GM21526 (cell line): ENCODE measurements around the gene TAF6L.
"Not testable (repeated sequence)": the region's sequence is repeated elsewhere in the genome, so short reads cannot be mapped to it uniquely, and the experiment has no call there.

Experiments
- ATAC-seq: cut with Tn5 transposase; IDR thresholded peaks from one replicate; pipeline ENCODE4 v1.9.1; 2021; ENCODE audit warnings: moderate library complexity; ENCODE audit not compliant: unreplicated experiment, low FRiP score

Gene TAF6L

DNA sequence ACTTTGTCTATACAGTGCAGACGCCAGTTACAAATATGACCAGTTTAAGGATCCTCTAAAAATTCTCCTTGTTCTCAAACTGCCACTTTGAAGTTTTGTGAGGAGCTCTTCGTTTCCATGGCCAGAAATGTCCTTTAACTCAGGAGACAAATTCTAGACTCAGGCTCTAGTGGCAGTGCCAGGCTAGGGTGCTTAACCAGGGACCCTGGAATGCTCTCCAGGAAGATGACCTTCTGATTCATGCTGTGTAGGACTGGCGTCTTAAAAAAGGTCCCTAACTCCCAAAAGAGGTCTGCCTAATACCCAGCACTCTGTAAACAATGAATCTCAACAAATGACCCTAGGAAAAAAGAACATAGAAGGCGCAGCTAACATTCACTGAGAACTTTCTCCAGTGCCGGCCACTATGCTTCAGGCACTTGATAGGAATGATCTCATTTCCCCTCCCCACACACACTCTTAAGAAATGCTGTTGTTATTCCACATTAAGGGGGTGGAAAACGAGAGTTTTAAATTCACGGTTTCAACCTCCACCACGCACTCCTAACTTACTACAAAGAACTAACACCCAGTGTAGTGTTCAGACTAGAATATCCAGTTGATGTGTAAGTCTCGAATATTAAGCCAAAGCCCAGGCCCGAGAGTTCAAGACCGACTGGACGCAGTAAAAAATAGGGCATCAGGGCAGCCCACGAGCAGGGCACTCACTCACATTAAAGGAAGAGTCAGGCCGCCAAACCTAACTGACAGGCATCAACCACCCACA, 33.3 kb downstream of the TAF6L start:
- ATAC-seq = no peak

- peak; percentile 74 for ATAC-seq
Measured at GRCh38 chr11:62805076-62805892, 34.1 kb downstream of the TAF6L start, which contains the start of gene NXF1. Gene NXF1, minus strand, starts transcription at chr11:62805440. Its CDS starts 84 bp downstream, at chr11:62805356.

GRCh38 chr11:62805961-62806441, 34.8 kb downstream of the TAF6L start:
- no peak for ATAC-seq

DNA sequence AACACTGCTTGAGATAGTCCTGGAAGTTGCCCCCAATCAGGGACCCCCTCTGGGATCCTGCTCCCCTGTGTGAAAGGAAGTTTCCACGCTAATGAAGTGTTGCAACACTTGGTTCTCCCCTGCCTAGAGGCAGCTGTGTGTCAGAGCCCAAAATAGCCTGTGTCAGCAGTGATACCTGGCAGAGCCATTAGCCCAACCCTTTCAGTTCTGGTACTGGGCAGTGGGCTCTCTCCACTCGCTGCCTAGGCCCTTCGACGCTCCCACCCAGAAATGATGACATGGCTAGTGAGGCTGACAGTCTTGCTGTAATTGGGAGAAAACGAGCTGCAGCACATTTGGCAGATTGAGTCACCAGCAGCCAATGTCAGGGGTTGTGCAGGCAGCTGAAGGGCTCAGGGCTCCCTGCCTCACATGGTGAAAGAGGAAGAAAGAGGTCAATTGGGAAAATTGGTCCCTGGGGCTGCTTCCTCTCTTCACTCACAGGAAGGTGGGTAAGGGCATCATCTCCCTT, 35.5 kb downstream of the TAF6L start:
- ATAC-seq = no peak

DNA sequence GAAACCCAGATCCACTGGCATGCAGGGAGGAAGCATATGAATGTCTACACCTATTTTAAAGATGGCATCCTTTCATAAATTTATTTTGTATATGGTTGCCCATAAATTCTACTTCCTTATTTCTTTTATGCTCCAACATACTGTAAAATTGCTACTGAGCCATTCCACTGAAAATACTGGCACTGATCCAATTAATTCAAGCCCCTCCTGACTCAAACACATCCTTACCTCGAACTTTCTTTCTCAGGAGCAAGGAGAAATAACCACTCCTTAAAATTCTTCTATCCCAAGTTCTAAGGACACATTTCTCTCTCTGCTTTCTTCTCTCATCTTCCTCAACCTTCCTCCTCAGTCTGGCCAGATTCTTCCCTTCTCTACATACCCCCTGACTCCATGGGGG, 39.6 kb downstream of the TAF6L start:
- no peak for ATAC-seq

GRCh38 chr11:62811659-62812058, 40.5 kb downstream of the TAF6L start:
- ATAC-seq = no peak

DNA sequence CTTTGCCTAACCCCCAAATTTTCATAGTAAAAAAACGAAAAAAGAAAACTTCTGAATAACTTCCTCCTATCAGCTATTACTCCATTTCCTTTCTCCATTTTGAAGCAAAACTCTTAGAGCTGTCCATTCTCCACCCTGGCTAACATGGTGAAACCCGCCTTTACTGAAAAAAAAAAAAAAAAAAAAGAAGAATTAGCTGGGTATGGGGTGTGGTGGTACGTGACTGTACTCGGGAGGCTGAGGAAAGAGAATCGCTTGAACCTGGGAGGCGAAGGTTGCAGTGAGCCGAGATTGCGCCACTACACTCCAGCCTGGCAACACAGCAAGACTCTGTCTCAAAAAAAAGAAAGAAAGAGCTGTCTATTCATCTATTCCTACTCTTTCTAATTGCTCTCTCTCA, 45.4 kb downstream of the TAF6L start:
- ATAC-seq = no peak

- no peak for ATAC-seq
Measured at GRCh38 chr11:62817129-62817528, 45.9 kb downstream of the TAF6L start.

GRCh38 chr11:62823677-62824076, 52.5 kb downstream of the TAF6L start:
- no peak for ATAC-seq

GRCh38 chr11:62828130-62828529, 56.9 kb downstream of the TAF6L start:
- not testable (repeated sequence) for ATAC-seq

- no peak for ATAC-seq
Measured at GRCh38 chr11:62830904-62831519, 59.8 kb downstream of the TAF6L start.

DNA sequence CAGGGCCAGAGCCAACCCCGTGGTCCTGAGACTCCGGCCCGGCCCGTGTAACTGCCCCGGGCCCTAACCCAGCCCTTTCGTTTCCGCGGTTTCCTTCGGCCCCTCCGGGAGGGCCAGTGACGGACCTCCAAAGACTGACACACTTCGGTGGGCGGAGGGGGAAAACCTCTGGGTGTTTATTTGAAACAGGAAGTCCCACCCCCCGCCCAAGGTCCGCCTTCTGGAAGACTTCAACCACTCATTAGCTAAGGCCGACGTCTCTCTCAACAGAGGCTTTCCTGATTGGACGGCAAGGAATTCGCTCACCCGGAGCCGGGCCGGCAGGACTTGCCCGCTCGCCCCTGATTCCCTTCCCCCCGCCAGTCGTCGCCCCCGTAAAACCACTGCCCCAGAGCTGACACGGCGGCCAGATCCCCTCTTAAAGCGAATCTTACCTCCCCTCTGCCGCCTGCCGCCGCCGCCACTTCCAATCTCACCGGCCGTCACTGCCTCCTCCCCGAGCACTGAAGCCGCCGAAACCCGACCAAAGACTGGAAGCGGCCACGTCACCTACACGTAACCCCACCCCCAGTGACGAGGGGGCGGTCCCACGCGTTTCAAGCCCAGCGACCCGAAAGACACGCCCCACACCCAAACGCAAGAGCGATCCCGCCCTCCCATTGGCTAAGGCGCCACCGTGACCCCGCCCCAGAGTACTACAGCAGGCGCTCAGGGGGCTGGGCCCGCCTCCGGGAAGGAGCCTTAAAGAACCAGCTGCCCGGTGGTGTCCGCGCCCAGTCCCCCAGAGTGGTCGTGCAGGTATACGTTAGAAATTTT, 60.5 kb downstream of the TAF6L start, which contains the start of gene STX5:
STX5 (minus strand) TSS at position 532 of the 816 bp plus-strand sequence. CDS start 808 bp downstream, outside the sequence.
- ATAC-seq = peak; percentile 66

- ATAC-seq = peak; percentile 15
Measured at GRCh38 chr11:62832336-62833234, 61.4 kb downstream of the TAF6L start, which contains the start of gene TEX54. Gene TEX54, minus strand, starts transcription at chr11:62832841.

- no peak for ATAC-seq
Measured at GRCh38 chr11:62835336-62835735, 64.1 kb downstream of the TAF6L start.
